ENCODE results near the gene ADGRL2.

GRCh38 chr1:81921851-81922462 lies 121.2 kb downstream of the ADGRL2 start:
- no peak for TF ChIP-seq EZH2 (IDR thresholded peaks at IDR 0.05; ENCODE audit: low read length, unreplicated experiment)
- TF ChIP-seq CTCF (conservative IDR thresholded peaks at IDR 0.05; ENCODE audit: low read depth, low read length): no peak
- no peak for TF ChIP-seq EZH2phosphoT487 (IDR thresholded peaks at IDR 0.05; ENCODE audit: borderline replicate concordance, low read length)

All from PC-3 (cell line).